Measurements from ENCODE around the gene CCR9.
A peak's percentile ranks its signal among the peaks of the same experiment; 100 is the strongest.

The CCR9 gene

DNA sequence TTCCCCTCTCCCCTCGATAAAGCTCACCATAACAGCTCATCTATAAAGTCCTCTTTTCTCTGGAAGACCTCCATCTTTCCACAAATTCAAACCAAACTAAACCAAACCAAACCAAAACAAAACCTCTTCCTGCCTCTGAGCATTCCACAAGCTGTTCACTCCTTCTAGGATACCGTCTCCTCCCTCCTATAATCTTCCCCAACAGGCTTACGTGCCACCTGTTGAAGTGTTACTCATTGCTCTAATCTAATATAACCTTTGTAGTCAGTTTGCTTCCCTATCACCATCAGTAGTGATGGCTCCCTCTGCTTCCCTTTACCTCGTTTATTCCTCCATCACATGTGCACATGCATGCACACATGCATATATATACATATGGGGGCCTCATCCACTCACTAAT, 12.7 kb upstream of the CCR9 start:
- DNase-seq: no peak

DNA sequence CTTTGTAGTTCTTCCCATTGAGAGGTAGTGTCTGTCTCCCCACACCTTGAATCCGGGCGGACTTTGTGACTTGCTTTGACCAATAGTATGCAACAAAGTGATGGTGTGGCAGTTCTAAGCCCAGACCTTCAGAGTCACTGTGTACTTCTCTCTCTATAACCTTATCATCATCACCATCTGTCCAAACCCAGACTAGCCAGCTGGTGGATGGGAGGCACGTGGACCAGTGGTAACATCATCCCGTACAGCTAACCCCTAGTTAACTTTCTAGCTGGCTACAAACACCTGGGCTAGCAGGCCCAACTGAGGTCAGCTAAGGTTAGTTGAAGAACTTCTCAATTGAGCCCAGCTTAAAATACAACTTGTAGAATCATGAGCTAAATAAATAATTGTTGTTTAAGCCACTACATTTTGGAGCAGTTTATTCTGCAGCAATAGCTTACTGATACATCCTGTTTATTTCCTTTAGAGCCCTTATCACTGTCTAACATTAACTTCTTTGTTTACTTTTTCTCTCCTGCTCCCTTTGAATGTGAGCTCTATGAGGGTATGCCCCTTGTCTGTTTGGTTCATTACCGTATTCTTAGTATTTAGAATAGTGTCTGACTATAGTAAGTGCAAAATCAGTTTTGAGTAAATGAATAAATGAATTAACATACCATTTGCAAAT, 11.5 kb upstream of the CCR9 start:
- no peak for DNase-seq

DNA sequence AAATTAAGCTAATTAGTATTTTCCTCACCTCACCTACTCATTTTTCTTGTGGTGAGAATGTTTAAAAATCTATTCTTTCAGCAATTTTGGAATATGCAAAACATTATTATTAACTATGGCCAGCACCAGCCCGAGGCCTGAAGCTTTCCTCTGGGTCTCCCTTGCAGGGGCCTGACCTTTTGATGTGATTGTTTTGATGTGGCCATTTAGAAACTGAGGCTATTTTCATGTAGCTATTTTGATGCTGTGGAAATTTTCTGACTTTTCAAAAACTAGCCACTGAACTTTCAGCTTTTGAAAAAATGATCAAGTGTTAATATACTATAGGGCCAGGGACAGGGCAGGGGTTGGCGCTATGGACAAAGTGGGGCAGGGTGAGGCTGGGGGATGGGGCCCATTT, 8.2 kb upstream of the CCR9 start:
- DNase-seq: no peak

DNA sequence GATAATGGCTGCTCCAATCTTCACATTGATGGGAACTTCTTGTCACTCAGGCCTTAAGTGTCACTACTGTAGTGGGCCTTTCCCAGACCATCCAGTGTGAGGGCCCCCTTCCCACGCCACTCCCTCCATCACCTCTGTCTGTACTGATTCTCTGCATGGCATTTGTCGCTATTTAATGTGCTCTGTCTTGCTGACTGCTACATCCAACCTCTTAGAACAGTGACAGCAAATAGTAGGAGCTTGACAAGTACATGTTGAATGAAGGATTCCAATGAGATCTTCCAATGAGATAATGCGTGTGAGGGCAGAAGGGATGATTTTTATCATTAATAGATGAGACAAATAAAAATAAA, 5.6 kb upstream of the CCR9 start:
- no peak for DNase-seq

DNA sequence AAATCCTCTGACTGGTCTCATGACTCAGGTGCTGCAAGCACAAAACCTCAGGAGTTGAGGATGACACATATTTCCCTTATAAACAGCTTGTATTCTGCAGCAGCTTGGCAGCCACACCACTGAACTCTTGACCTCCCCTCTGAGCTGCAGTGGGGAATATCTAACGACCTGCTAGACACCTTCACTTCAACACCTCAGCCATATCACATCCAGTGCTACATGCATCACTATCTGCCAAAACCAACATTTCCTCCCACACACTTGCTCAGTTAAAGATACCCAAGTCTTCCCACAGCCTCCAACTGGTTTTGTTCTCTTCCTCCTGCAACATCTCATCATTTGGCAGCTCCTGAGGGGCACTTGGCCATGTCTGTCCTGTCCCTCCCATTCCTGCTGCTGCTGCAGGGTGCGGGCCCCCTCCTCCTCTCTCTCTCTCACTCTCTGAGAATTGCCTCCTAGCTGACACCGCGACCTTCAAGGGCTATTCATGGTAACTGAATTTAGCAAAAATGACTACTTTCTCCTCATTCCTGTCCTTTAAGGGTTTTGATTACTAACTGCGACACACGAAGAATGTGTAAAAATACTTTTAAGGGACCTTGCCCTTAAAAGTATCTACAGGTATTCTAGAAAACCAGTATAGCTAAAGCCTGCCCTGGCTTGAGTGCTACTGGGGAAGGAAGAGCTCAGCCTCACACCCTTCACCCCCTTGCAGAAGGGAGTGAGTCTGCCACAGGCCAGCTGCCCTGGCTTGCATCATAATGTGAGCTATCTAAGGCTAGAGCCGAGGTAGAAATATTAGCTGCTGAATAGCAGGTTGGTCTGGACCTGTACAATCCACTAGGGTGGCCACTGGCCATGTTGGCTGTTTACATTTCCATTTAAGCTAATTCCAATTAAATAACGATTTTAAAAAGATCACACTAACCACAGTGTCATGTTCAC, 5.0 kb upstream of the CCR9 start:
- DNase-seq: no peak

DNA sequence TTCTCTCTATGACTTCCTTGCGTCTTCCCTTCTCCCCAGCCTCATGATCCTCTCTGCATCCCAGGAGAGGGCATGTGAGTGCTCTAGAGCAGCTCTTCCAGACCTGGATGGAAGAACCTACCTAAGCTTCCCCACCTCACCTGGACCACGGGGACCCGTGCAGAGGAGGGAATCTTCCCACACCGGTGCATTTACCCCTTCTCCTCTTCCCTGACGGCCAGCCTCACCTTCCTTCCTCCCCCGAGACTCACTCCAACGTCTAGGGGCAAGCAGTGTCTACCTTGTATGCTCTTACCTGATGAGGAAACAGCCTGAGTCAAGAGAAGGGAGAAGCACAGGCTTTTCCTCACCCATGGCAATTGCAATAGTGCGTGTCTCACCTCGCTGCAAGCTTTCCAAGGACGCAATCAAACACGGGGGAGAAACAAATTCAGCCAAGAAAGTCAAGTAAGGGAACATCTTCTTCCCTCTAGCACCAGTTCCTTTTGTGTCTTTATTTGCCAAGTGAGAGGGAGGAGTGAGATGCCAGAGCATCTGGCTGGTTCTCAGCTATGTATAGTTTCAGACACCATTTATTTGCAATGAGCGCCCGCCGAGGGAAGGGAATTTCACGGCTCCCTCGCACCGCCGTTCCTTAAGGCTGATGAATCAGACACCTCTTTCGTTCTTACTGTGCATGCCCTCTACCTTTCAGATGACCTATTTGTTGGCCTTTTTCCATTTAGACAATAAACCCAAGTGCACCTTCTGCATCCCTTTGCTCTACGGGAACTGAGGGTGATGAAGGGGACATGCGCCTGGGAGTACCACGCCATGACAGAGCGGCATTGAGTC, 1.8 kb upstream of the CCR9 start:
- DNase-seq: no peak

DNA sequence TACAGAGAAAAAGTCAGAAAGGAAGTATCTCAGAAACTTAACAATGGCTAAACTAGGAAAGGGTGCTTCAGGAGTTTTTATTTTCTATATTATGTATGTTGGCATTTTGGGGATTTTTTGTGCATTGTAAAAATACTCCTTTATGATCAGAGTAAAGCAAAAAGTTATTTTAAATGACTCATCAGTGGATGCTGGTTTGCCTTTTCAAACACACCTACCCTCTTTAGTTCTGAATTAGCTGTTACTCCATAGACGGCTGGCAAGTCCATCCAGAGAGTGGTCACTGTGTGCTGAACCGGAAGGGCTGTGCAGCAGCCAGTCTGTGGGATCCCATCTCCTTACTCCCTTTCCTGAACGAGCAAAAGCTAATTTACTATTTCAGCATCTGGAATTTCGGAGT, 942 bp downstream of the CCR9 start:
- no peak for DNase-seq

DNA sequence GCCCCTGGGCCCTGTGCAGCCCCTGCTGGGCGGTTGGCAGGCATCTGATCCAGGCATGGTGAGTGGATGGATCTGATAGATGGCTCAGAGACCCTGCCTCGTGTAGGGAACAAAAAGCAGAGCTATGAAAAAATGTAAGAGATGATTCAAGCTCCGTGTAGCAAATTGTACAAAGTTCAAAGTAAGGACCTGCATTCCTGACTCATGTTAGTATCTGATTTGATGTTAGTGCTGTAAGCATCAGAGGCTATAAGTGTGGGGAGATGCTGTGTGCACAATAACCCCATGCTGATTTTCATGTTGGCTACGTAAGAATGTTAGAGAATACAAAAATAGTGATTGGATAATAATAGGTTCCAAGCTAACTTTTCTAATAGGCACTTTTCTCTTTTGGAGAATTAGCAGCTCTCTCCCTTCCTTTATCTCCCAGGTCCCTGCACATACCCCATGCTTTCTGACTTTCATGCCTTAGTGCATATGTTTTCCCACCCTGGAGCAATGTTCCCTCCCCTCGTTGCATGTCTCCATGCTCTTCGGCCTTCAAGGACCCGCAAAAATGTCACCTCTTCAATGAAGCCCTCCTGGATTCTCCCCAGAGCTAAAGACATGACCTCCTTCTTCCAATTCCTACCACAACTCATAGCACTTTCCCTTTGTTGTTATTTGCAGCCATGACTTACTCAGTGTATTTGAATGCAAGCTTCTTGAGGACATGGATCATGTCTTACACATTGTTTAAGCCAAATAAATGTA, 1.6 kb downstream of the CCR9 start:
- no peak for DNase-seq

DNA sequence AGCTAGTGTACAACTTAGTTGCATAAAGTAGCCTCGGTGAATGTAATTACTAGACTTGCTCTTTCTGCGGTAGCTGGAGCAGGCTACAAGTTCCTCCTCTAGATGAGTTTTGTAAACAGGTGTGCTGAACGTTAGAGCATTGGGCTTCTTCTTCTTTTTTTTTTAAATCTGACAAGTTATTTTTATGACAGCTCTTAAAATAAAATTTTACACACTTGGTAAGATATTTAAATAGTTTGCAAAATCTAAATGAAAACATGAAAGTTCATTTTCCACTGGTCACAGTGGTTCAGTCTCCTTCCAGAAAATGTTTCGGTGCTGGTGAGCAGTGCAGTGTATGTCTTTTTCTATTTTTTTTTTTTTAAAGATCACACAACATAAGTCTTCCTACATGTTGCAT, 3.0 kb downstream of the CCR9 start:
- no peak for DNase-seq

DNA sequence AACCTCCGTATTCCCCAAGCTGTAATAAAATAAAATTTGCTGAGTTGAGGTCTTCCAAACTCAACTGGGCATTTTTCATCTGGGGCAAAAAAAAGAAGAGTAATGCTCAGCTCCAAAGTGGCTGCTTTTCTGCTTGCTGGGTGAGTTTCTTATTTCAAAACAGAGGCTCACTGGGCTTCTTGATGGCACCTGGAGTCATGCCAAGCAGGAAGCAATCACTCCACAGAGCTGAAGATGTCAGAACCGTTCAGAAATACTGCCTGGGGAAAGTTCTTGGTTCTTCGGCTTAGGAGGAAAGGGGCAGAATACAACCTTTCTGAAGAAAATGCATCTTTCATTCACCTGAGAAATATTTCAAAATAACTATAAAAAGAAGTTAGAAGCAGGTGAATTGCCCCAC, 4.1 kb downstream of the CCR9 start:
- DNase-seq: peak; percentile 8

DNA sequence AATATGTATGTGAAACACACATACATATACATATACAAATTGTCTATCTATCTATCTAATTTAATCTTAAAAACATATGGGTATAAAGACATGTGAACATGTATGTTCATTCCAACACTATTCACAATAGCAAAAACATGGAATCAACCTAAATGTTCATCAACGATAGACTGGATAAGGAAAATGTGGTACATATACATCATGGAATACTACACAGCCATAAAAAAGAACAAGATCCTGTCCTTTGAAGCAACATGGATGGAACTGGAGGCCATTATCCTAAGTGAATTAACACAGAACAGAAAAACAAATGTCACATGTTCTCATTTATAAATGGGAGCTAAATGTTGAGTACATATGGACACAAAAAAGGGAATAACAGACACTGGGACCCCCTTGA, 5.8 kb downstream of the CCR9 start:
- DNase-seq: no peak

DNA sequence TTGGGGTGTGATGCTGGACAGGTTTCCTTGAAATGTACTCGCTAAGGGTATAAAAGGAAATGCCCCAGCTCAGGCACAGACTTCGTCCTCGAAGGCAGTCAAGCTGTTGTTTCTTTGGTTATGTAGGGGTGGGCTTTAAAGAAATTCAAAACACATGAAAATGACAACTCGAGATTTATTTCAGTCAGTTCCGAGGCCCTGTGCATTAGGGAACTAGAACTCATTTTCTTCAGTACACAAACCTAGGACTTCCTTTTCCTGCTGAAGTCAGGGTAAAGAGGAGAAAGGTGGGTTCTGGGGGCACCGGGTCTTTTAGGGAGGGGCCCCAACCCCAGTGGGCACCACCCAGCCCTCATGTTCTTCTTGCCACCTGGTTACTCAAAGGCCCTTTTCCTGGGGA, 7.7 kb downstream of the CCR9 start:
- no peak for DNase-seq

DNA sequence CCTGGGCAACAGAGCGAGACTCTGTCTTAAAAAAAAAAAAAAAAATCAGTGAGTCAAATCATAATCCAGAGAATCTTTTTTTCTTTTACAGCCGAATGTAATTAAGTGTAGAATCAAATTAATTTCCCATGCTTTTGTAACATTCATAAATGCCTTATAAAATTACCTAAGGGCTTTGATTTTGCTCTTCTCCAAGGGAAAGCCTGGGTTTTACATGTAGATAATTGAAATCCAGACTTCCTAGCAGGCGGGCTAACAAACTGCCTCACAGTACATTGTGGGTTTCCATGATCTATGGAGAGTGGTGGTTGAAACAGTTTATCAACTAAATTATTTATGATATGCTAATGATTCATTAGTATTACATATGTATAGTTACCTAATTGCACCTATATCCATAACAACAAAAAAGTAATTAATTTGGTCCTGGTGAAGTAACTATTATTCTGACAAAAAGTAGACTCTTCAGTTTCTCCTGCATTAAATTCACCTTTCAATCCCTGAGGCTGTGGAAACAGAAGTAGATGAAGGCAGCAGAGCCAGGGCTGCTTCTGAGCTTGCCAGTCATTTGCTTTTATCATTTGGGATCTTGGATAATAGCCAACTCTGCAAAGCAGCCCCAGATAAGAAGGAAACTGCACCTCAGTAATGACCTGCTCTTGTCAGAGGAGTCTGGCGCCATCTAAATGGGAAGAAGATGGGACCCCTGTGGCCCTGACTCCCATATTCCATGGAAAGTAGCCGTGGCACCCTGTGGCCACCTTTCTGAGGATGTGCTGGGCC, 9.5 kb downstream of the CCR9 start:
- no peak for DNase-seq

DNA sequence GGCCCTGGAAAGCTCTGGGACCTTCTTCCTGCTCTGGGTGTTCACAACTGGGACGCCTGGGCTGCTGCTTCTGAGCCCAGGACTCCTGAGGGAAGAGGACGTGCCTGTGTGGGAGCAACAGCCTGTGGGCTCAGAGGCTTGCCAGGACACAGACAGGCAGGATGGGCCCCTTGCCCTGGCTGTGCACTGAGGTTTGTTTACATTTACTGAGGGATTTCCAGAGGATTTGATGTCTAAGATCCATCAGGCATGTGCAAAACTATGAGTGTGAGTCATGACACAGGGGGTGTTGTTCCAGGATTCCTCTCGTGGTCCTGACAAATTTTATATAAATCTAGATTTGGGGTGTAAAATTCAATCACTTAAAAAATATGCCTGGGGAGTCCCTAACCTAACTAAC, 10.6 kb downstream of the CCR9 start:
- no peak for DNase-seq

DNA sequence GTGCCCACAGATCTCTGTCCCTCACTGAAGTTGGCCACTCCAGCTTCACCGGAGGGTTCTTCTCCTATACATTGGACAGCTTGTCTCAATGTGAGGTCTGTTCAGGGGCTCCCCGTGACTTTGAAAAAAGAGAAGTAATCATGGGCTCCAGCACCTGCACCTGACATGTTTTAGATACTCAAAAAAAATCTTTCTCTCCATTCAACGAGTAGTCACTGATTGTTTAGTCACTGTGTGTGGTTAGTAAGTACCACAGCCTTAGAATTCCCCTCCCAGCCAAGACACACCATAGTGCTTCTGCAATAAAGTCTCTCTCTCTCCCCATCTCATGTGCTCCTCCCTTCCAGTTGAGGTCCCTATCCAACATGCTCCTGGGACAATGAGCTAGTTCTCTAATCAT, 18.6 kb downstream of the CCR9 start:
- no peak for DNase-seq

DNA sequence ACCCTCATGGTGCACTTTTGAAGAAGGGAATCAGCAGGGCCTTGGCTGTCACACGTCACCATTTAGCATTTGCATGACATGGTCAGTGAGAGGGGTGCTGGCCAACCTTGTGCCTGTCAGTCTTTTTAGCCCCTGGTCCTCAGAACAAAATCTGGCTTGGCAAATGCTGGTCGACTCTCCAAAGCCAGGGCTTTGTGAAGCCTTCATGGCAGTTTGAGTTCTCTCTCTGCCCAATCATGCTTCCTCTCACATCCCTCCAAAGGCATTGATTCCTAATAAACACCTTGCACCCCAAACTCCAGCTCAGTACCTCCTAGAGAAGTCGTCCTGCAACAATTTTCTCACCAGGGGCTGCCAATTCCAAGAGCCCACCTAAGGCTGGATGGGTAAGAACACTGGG, 19.4 kb downstream of the CCR9 start:
- no peak for DNase-seq

DNA sequence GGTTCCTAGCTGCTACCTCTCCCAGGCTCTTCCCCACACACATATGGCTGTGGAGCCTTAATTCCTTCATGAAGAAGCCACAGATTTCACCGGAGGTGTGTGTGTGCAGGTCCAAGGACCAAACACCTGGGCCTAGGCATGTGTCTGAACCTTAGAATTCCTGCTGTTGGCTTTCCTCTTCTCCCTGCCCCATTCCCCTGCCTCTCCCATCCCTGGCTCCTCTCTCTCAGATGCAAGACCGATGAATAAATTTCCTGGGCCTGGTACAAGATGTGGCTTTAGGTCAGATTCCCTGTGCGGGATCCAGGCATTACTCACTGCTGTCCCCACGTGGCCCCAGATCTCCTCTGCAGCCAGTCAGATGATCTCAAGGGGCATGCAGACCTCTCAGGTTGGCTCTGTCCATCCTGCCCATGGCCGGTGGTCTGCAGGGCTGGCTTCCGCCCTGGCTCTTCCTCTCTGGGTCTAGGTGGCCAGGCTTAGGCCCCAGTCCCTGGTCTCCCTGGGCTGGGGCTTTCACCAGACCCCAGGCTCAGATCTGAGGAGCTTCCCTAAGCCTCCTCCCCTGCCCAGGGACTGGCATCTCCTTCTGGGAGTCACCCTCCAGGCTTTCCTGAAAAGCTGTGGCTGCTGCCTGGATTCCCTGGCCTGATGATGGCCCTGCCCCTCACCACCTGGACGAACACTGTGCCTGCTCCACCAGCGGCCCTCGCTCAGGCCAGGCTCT, 20.5 kb downstream of the CCR9 start:
- no peak for DNase-seq

DNA sequence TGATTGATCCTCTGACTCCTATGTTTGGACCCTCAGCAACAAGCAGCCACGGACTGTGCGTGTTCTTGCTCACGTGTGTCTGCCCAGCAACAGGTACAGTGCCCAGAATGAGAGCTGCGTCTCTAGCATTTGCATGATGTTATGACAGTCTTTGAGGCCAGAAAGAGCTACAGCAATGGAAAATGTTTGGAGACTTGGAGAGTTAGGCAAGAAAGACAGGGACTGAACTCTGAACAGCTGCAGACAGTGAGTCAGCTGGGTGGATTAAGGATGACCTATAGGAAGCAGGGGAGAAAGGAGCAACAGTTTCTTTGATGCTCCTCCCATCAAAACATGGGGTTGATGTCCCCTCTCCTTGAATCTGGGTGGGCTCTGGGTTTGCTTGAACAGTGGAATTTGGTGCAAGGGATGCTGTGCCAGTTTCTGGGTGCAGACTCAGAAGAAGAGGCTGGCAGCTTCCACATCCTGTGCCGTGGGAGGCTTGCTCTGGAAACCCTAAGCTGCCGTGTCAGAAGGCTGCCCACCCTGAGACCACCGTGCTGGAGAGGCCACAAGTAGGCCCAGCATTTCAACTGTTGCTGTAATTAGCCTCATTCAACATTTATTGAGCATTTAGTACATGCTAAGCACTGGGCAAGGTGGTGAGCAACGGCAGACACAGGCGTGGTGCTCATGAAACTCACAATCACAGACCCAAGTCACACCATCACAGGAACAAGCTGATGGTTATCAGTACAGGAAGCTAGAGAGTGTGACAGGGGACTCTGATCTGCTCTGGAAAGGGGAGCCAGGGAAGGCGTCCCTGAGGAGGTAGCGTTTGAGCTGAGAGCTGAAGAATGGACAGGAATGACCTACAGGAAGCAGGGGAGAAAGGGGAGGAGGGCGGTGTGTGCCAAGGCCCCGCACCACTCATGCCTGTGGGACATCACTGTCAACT, 21.7 kb downstream of the CCR9 start:
- no peak for DNase-seq

DNA sequence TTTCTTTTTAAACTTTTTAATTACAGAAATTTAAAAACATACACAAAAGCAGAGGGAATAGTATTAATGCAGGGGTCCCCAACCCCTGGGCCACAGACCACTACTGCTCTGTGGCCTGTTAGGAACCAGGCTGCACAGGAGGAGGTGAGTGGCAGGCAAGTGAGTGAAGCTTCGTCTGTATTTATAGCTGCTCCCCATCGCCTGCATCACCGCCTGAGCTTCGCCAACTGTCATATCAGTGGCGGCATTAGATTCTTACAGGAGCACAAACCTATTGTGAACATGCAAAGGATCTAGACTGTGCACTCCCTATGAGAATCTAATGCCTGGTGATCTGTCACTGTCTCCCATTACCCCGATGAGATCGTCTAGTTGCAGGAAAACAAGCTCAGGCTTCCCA, 22.4 kb downstream of the CCR9 start:
- no peak for DNase-seq

DNA sequence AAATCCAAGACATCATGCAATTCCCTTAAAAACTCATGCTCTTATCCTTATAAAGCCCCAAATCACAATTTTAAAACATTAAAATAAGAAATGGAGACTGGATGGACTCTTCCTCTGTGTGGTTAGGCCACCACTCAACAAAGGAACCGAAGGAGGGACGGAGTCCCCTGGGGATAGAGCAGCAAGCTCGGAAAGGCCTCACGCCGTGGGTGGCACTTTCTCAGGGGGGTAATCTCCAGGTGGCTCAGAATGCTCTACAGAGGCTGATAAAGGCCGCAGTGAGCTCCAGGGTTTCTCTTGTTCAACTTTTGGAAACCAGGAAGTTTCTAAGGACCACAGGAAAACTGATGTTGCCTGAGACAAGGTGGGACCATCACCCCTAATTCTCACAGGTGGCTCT, 23.2 kb downstream of the CCR9 start:
- no peak for DNase-seq

Data from MV-4-11 (cell line).